ENCODE measurements around the gene BIRC2. TPM values are rescaled to one million over a fixed set of nuclear protein-coding genes. Genes with fewer than 3 reads are reported as not detected.
"Not testable (repeated sequence)": the region's sequence is repeated elsewhere in the genome, so short reads cannot be mapped to it uniquely, and the experiment has no call there.

Gene BIRC2
- 10 to 100 TPM; 25.6 to 40.3 (median 33.5) TPM for total RNA-seq

DNA sequence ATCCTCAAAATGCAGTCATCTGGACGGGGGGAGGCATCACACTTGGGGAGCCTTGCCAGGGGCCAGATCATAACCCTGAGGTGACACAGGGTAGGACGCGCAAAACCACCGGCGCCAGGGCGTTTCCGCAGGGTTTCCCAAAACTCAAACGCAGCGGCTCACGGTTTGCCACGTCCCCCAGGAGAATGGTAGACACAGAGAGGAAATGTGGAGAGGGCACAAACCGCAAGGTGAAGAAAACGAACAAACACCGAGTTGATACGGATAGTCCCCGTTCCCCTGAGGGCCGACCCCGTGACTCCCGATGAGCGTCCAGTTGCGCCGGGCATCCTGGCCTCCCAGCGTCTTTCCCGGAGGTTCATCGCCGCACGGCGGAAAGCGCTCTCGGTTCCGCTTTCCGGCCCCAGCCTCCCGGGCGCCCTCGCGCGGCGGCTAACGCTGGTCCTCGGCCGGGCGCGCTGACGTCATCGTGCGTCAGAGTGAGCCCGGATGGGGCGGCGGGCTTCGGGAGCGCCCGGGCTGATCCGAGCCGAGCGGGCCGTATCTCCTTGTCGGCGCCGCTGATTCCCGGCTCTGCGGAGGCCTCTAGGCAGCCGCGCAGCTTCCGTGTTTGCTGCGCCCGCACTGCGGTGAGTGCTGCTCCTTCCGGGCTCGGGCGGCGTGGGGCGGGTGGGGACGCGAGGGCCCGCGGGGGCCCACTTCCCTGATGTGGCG lies at the start of gene BIRC2:
TSS of gene BIRC2 (plus strand) at position 467 of the 714 bp plus-strand sequence. CDS start 2,641 bp downstream, outside the sequence.
- DNase-seq (ENCODE audit: extremely low spot score): peak; percentile 97
- H3K9me3 ChIP-seq: no peaks in the 10 kb centered on the region
- peak; percentile 97 for TF ChIP-seq POLR2AphosphoS5 (IDR thresholded peaks at IDR 0.05)
- TF ChIP-seq EP300 (IDR thresholded peaks at IDR 0.05): no peak
- peak; percentile 91 for TF ChIP-seq POLR2A (IDR thresholded peaks at IDR 0.05; ENCODE audit: low read depth)
- TF ChIP-seq, protein P1, sequence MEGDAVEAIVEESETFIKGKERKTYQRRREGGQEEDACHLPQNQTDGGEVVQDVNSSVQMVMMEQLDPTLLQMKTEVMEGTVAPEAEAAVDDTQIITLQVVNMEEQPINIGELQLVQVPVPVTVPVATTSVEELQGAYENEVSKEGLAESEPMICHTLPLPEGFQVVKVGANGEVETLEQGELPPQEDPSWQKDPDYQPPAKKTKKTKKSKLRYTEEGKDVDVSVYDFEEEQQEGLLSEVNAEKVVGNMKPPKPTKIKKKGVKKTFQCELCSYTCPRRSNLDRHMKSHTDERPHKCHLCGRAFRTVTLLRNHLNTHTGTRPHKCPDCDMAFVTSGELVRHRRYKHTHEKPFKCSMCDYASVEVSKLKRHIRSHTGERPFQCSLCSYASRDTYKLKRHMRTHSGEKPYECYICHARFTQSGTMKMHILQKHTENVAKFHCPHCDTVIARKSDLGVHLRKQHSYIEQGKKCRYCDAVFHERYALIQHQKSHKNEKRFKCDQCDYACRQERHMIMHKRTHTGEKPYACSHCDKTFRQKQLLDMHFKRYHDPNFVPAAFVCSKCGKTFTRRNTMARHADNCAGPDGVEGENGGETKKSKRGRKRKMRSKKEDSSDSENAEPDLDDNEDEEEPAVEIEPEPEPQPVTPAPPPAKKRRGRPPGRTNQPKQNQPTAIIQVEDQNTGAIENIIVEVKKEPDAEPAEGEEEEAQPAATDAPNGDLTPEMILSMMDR (IDR thresholded peaks at IDR 0.05): peak; percentile 71 to 74 (median 74)
- peaks cover 0 to 12% (median 1%) of the 10 kb centered on the region in 4 donors for H3K36me3 ChIP-seq
- WGBS: 1% methylated on average over 26 of the region's 77 CpGs
- peaks cover 31 to 43% (median 40%) of the 10 kb centered on the region in 4 donors for H3K4me1 ChIP-seq
- peak within 1 kb of the TSS; percentile 71 to 85 (median 78) for H3K4me3 ChIP-seq
- peak within 1 kb of the TSS; percentile 96 to 98 (median 98) for H3K27ac ChIP-seq (replicated peaks in 1 of 4)
- intact Hi-C loops (cut with DNase I): no loop called here
- no peaks in the 10 kb centered on the region for H3K27me3 ChIP-seq

DNA sequence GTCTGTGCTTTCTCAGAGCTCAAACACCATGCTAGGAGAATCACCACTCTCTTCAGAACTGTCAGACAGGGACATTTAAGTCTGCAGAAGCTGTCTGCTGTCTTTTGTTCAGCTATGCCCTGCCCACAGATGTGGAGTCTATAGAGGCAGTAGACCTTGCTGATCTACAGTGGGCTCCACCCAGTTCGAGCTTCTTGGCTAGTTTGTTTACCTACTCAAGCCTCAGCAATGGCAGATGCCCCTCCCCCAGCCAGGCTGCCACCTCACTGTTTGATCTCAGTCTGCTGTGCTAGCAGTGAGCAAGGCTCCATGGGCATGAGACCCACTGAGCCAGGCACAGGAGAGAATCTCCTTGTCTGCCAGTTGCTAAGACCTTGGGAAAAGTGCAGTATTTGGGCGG lies 46.2 kb upstream of the BIRC2 start:
- WGBS: 67% methylated on average over 1 of the region's 2 CpGs
- H3K4me3 ChIP-seq; intact Hi-C loops (cut with DNase I); DNase-seq (ENCODE audit: extremely low spot score); H3K4me1 ChIP-seq; H3K27me3 ChIP-seq; H3K36me3 ChIP-seq; H3K27ac ChIP-seq (replicated peaks in 1 of 4): not testable (repeated sequence)
- H3K9me3 ChIP-seq: peaks cover 0 to 12% (median 3%) of the 10 kb centered on the region in 4 donors

DNA sequence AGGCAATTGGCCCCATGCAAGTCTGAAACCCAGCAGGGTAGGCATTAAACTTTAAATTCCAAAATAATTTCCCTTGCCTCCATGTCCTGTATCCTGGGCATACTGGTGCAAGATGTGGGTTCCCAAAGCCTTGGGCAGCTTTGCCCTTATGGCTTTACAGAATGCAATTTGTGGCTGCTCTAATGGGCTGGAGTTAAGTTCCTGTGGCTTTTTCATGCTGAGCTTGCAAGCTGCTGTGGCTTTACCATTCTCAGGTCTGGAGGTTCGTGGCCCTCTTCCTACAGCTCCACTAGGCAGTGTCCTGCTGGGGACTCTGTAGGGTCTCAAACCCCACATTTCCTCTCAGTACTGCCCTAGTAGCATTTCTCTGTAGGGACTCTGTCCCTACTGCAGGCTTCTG lies 44.8 kb upstream of the BIRC2 start:
- H3K27ac ChIP-seq (replicated peaks in 1 of 4): no peak overlapping the region
- 82% methylated on average over 1 of the region's 1 CpG for WGBS
- intact Hi-C loops (cut with DNase I): no loop called here
- TF ChIP-seq POLR2A (IDR thresholded peaks at IDR 0.05; ENCODE audit: low read depth): no peak
- TF ChIP-seq, protein P1 (IDR thresholded peaks at IDR 0.05): no peak
- no peak for TF ChIP-seq POLR2AphosphoS5 (IDR thresholded peaks at IDR 0.05)
- no peak for TF ChIP-seq EP300 (IDR thresholded peaks at IDR 0.05)
- no peaks in the 10 kb centered on the region for H3K36me3 ChIP-seq
- no peaks in the 10 kb centered on the region for H3K27me3 ChIP-seq
- H3K9me3 ChIP-seq: peaks cover 0 to 12% (median 3%) of the 10 kb centered on the region in 4 donors
- no peak for DNase-seq (ENCODE audit: extremely low spot score)
- peaks cover 0 to 6% (median 5%) of the 10 kb centered on the region in 4 donors for H3K4me1 ChIP-seq
- H3K4me3 ChIP-seq: no peak overlapping the region

DNA sequence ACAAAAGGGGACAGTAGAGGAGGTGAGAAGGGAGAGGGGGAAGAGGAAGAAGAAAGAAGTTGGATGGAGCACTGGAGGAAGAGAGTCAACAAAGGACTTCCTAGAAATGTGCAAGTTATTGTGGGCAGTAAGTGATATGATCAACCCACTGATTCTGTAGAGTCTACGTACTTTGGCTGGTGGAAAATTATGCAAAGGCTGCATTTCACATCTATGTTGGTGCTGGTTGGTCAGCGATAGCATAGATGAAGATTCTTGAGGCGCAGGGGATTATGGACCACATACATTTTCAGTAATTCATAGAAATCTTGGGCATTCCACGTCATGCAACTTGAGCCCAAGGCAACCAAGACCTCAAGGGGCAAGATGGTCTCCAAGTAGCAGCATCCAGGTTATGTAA lies 42.3 kb upstream of the BIRC2 start:
- Histone ChIP-seq H3K4me3 (no peak overlapping the region), H3K27me3 (no peaks in the 10 kb centered on the region), H3K9me3 (peaks cover 0 to 12% (median 3%) of the 10 kb centered on the region in 4 donors), H3K4me1 (peaks cover 0 to 7% (median 5%) of the 10 kb centered on the region in 4 donors), H3K27ac (replicated peaks in 1 of 4) (no peak overlapping the region), H3K36me3 (no peaks in the 10 kb centered on the region)
- intact Hi-C loops (cut with DNase I): no loop called here
- no peak for TF ChIP-seq POLR2AphosphoS5 (IDR thresholded peaks at IDR 0.05)
- TF ChIP-seq POLR2A (IDR thresholded peaks at IDR 0.05; ENCODE audit: low read depth): no peak
- TF ChIP-seq, protein P1 (IDR thresholded peaks at IDR 0.05): no peak
- TF ChIP-seq EP300 (IDR thresholded peaks at IDR 0.05): no peak
- WGBS: 96% methylated on average over 4 of the region's 4 CpGs
- DNase-seq (ENCODE audit: extremely low spot score): no peak

DNA sequence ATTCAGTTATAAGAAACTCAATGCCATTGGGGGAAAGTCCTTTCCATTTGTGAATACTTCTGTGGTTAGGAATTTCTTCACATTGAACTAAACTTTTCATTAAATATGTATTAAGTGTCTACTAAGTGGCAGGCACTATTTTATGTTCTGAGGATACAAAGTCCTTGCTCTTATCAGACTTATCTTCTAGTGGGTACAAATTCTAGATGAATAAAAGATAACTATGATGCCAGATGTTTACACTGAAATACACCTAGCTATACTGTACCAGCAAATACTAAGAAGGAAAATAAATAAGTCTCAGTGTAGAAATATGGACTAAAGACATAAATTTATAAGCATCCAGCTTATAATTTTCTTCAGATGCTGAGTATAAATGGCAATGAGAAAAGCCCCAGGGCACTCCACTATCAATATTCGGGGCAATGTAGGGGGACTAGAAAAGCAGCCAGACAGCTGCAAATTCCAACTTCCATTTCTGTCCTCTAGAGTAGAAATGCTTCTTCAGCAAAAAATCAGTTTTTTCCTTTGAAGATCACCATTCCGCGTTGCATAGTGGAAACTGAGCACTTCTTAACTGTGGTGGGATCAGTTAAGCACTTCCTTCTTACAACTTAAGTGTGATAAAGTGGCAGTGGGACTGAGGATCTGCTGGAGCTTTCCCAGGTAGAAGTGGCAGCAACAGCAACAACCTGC lies 41.5 kb upstream of the BIRC2 start:
- no peak overlapping the region for H3K27ac ChIP-seq (replicated peaks in 1 of 4)
- H3K36me3 ChIP-seq: no peaks in the 10 kb centered on the region
- intact Hi-C loops (cut with DNase I): no loop called here
- peaks cover 0 to 12% (median 3%) of the 10 kb centered on the region in 4 donors for H3K9me3 ChIP-seq
- H3K4me1 ChIP-seq: peaks cover 0 to 7% (median 5%) of the 10 kb centered on the region in 4 donors
- no peak overlapping the region for H3K4me3 ChIP-seq
- no peaks in the 10 kb centered on the region for H3K27me3 ChIP-seq
- TF ChIP-seq POLR2AphosphoS5 (IDR thresholded peaks at IDR 0.05) (no peak), EP300 (IDR thresholded peaks at IDR 0.05) (no peak), POLR2A (IDR thresholded peaks at IDR 0.05; ENCODE audit: low read depth) (no peak)
- TF ChIP-seq, protein P1 (IDR thresholded peaks at IDR 0.05): no peak
- WGBS: 79% methylated on average over 3 of the region's 3 CpGs
- DNase-seq (ENCODE audit: extremely low spot score): no peak
